SU-DHL-6 (cell line): ENCODE results near the gene CNTRL.

ENCODE experiments used
- H2AFZ ChIP-seq: fragments of 200-600 bp; sonication (generic); 2 replicates; pipeline ENCODE4 v1.6.1; 2014; ENCODE audit warnings: low read depth, mild to moderate bottlenecking, moderate library complexity, mixed read lengths, antibody characterized with exemption, low read length; ENCODE audit not compliant: severe bottlenecking
- H3F3A ChIP-seq: fragments of 200-600 bp; shearing (Covaris generic); 2 replicates; pipeline ENCODE4 v1.6.0; 2016; ENCODE audit warnings: antibody characterized with exemption, mild to moderate bottlenecking; ENCODE audit not compliant: insufficient read depth
- H3K27ac ChIP-seq: fragments of 200-600 bp; sonication (generic); 2 replicates; pipeline ENCODE4 v1.5.1; 2016; ENCODE audit warnings: low read depth, mild to moderate bottlenecking, low read length, moderate library complexity, mixed read lengths
- H3K27me3 ChIP-seq: fragments of 200-600 bp; sonication (generic), shearing (Covaris generic); 2 replicates; pipeline ENCODE4 v1.6.0; 2014; ENCODE audit warnings: mild to moderate bottlenecking, low read length
- H3K36me3 ChIP-seq: fragments of 200-600 bp; sonication (generic); 2 replicates; pipeline ENCODE4 v1.6.1; 2014; ENCODE audit warnings: mild to moderate bottlenecking, low read length, mixed read lengths
- H3K4me2 ChIP-seq: fragments of 300-600, 200-600 bp; shearing (Covaris generic), sonication (generic); 2 replicates; pipeline ENCODE4 v1.6.0; 2014; ENCODE audit warnings: low read length, low read depth, mild to moderate bottlenecking; ENCODE audit not compliant: poor library complexity, severe bottlenecking
- H3K4me3 ChIP-seq: fragments of 200-600 bp; sonication (generic); 2 replicates; pipeline ENCODE4 v1.5.1; 2014; ENCODE audit warnings: antibody characterized with exemption, low read length, mild to moderate bottlenecking, mixed read lengths; ENCODE audit not compliant: insufficient read depth, poor library complexity, severe bottlenecking
- H3K79me2 ChIP-seq: fragments of 200-600 bp; sonication (generic); 2 replicates; pipeline ENCODE4 v1.6.1; 2014; ENCODE audit warnings: mild to moderate bottlenecking, low read length, moderate library complexity; ENCODE audit not compliant: insufficient read depth
- H3K9ac ChIP-seq: fragments of 200-600 bp; sonication (generic); 2 replicates; pipeline ENCODE4 v1.7.0; 2014; ENCODE audit warnings: mild to moderate bottlenecking, low read length
- H3K9me2 ChIP-seq: fragments of 200-600 bp; sonication (generic); replicated peaks from 2 replicates; pipeline ENCODE4 v1.6.1; 2014; ENCODE audit warnings: low read length; ENCODE audit not compliant: insufficient read depth
- H3K9me3 ChIP-seq: fragments of 200-600 bp; sonication (generic); 2 replicates; pipeline ENCODE4 v1.6.1; 2014; ENCODE audit warnings: low read length, mixed read lengths; ENCODE audit not compliant: insufficient read depth
- H4K20me1 ChIP-seq: fragments of 200-600 bp; sonication (generic); 2 replicates; pipeline ENCODE4 v1.6.1; 2014; ENCODE audit warnings: low read depth, mild to moderate bottlenecking, antibody characterized with exemption, low read length, moderate library complexity, mixed read lengths
- EZH2phosphoT487 ChIP-seq: fragments of 200-600 bp; sonication (generic), shearing (Covaris generic); conservative IDR thresholded peaks from 2 replicates; pipeline ENCODE4 v1.6.1; 2018; ENCODE audit warnings: mild to moderate bottlenecking, antibody characterized with exemption, low read length, moderate library complexity, mixed read lengths
- TF ChIP-seq, protein P1 (sequence below): fragments of 200-600 bp; sonication (generic); IDR thresholded peaks from one replicate; pipeline ENCODE4 v1.5.1; 2017; ENCODE audit warnings: antibody characterized with exemption, mild to moderate bottlenecking, low read length, moderate library complexity; ENCODE audit not compliant: insufficient read depth, poor library complexity, severe bottlenecking

Gene CNTRL

DNA sequence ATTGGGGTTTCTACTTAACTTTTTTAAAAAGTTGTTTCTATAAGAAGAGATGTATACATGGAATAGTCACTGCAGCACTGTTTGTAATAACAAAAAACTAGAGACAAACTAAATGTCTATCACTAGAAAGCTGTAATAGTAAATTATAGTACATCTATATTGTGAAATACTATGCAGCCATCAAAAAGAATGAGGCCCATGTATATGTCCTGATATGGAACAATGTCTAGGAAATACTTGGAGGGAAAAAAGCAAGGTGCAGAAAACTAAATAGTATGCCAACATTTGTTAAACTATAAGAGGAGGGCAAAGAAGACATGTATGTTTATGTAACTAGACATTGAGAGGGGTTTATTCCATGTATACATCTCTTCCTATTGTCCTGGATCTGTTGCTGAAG lies 129.9 kb downstream of the CNTRL start:
- no peak overlapping the region for H3K9ac ChIP-seq
- peaks cover 10% of the 10 kb centered on the region; the same call in 1 of the 2 replicates for H4K20me1 ChIP-seq
- TF ChIP-seq EZH2phosphoT487 = no peak
- TF ChIP-seq, protein P1, sequence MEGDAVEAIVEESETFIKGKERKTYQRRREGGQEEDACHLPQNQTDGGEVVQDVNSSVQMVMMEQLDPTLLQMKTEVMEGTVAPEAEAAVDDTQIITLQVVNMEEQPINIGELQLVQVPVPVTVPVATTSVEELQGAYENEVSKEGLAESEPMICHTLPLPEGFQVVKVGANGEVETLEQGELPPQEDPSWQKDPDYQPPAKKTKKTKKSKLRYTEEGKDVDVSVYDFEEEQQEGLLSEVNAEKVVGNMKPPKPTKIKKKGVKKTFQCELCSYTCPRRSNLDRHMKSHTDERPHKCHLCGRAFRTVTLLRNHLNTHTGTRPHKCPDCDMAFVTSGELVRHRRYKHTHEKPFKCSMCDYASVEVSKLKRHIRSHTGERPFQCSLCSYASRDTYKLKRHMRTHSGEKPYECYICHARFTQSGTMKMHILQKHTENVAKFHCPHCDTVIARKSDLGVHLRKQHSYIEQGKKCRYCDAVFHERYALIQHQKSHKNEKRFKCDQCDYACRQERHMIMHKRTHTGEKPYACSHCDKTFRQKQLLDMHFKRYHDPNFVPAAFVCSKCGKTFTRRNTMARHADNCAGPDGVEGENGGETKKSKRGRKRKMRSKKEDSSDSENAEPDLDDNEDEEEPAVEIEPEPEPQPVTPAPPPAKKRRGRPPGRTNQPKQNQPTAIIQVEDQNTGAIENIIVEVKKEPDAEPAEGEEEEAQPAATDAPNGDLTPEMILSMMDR = no peak
- no peak overlapping the region for H3K4me2 ChIP-seq
- no peak overlapping the region for H3K27ac ChIP-seq
- no peak overlapping the region for H2AFZ ChIP-seq
- no peaks in the 10 kb centered on the region for H3K27me3 ChIP-seq
- no peaks in the 10 kb centered on the region for H3K9me2 ChIP-seq
- H3K36me3 ChIP-seq = 0 out of 2 replicates have a peak, but pooled peaks cover 3% of the 10 kb centered on the region
- no peaks in the 10 kb centered on the region for H3K9me3 ChIP-seq
- peaks cover 6% of the 10 kb centered on the region; the same call in 1 of the 2 replicates for H3F3A ChIP-seq
- no peak overlapping the region for H3K4me3 ChIP-seq
- peaks cover 26% of the 10 kb centered on the region for H3K79me2 ChIP-seq

GRCh38 chr9:121206516-121207370 lies 132.0 kb downstream of the CNTRL start:
- Histone ChIP-seq H3K4me2 (peak overlapping the region; percentile 75), H3K4me3 (peak overlapping the region; percentile 43), H3F3A (peaks cover 6% of the 10 kb centered on the region; the same call in 1 of the 2 replicates), H3K27me3 (no peaks in the 10 kb centered on the region), H3K9me3 (no peaks in the 10 kb centered on the region), H3K9me2 (no peaks in the 10 kb centered on the region), H4K20me1 (no peaks in the 10 kb centered on the region), H3K9ac (peak overlapping the region; percentile 47), H3K79me2 (0 out of 2 replicates have a peak, but pooled peaks cover 5% of the 10 kb centered on the region), H2AFZ (peak overlapping the region; percentile 64), H3K27ac (peak overlapping the region; percentile 86), H3K36me3 (no peaks in the 10 kb centered on the region)
- TF ChIP-seq, protein P1 = no peak
- no peak for TF ChIP-seq EZH2phosphoT487

GRCh38 chr9:121207371-121207940 lies 132.7 kb downstream of the CNTRL start:
- Histone ChIP-seq H4K20me1 (no peaks in the 10 kb centered on the region), H3K79me2 (0 out of 2 replicates have a peak, but pooled peaks cover under 1% of the 10 kb centered on the region), H3K4me3 (peak overlapping the region; percentile 43), H2AFZ (peak overlapping the region; percentile 64), H3K9me3 (no peaks in the 10 kb centered on the region), H3F3A (peaks cover 6% of the 10 kb centered on the region; the same call in 1 of the 2 replicates), H3K27ac (peak overlapping the region; percentile 86), H3K9me2 (no peaks in the 10 kb centered on the region), H3K9ac (peak overlapping the region; percentile 47), H3K36me3 (no peaks in the 10 kb centered on the region), H3K27me3 (no peaks in the 10 kb centered on the region), H3K4me2 (peak overlapping the region; percentile 75)
- TF ChIP-seq, protein P1 = no peak
- no peak for TF ChIP-seq EZH2phosphoT487
